CD4-positive, alpha-beta T cell treated with Interleukin-12 subunit alpha and Interleukin-12 subunit beta, for 1 hour (primary cell): ENCODE measurements around the gene FLRT2.

Source experiments
- DNase-seq: peaks from one replicate; pipeline ENCODE4 v3.0.0-alpha.2; 2020

FLRT2 gene

DNA sequence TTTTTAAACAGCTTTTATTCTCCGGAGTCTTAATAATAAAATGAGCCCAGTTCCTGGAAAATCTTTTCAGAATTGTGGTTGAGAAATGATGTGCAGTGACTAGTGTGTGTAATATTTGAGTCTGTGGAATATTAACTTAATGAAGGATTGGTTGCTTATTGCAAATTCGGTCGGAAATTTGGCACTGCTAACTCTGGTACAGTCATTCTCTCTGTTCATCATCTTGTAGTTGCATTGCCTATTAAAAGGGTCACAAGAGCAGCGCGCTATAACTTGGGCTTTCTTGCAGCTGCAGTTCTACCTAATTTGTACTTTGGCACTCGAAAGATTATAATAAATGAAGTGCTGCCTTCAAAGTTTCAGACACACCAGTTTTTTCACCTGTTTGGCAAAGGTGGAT lies 146.0 kb downstream of the FLRT2 start:
- no peak for DNase-seq

DNA sequence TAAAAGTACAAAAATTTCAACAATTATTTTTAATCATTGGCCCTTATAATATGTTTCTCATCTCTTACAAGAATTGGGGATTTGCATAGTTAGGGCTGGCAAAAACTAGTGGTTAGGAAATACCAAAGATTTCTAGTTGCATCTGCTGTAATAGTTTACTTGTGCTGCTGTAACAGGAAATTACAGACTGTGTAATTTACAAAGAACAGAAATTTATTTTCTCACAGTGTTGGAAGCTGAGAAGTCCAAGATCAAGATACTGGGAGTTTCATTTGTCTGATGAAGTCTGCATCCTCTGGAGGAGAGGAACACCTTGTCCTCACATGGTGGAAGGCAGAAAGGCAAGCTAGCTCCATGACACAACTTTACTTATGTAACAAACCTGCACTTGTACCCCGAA lies 157.0 kb downstream of the FLRT2 start:
- no peak for DNase-seq

DNA sequence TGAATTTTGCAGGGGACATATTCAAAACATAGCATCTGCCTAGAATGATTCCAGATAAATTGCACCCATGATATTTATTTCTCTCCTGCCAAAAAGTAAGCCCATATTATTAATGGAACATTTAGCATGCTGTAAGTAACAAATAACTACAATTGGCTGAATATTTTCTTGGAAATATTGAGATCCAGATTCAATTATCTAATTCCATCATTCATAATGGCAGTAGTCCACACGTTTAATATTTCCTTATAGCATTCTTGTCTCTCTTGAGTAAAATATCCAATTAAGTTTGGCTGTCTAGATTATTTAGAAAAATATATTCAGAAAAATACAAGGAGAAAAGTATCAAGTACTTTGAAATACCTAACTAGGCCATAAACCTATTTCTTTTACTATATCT lies 157.5 kb downstream of the FLRT2 start:
- no peak for DNase-seq

DNA sequence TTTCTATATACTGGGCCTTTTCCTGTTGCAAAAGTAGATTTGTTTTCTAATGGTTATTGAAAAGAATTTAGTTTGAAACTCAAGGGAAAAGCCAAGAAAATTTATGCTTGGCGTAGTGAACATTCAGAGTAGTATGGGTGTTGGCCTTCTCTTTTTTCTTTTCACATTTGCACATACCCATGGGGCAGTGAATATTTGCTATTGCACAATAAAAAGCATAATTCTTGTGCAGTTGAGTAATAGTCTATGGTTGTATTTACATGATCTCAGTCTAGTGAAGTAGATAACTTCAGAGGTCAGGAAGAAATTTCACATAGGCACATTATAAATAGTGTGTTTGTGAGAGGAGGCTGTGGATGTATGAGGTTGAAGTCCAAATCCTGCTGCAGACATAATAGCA lies 158.1 kb downstream of the FLRT2 start:
- DNase-seq, result no peak

DNA sequence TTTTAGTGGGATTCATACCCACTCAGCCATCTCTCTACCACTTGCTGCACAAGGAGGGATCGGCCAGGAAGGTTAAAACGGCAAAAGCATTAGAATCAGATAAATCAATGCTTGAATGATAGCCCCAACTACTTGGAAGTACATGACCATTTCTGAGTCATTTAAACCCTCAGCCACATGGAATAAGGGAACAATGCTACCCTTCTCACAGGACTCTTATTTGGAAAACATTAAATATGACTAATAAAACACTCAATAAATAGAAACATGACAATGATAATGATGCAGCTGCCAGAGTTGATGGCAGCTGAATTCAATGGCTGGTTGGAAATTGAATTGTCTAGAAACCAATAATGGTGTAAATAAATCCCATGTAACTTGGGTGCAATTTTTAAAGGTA lies 165.4 kb downstream of the FLRT2 start:
- no peak for DNase-seq

DNA sequence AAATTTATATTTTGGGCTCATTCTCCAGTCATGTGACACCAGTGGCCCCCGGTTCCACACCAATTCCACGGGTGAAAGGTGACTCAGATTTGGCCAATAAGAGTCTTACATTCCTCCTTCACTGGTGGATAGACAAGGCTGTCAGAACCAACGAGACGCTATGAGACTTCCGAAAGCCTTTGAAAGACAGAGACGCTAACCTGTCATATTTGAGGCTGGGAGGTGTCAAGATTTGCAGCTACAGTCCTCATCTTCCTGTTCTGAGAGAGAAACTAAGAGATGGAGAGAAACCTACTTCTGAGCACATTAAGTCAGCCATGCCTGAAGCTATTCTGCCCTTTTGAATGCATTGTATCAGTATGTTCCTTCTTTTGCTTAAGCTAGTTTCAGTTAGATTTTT lies 171.2 kb downstream of the FLRT2 start:
- DNase-seq, result no peak

DNA sequence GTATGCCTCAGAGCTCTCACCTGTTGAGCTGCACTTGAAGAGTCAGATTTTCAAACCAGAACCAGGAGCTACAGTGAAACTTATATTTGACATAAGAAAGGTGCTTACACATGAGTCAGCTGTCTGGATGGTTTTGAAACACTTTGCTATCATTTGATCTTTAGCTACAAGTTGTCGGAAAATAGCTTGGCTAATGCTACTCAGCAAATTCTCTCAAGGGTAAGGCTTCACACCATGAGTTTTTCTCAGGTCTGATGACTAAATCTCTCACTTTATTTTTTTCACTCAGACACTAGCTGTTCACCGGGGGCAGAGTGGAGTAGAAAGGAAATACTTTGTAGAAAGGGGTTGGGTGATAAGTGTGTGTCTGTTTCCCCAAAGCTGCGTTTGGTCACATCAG lies 171.8 kb downstream of the FLRT2 start:
- no peak for DNase-seq

DNA sequence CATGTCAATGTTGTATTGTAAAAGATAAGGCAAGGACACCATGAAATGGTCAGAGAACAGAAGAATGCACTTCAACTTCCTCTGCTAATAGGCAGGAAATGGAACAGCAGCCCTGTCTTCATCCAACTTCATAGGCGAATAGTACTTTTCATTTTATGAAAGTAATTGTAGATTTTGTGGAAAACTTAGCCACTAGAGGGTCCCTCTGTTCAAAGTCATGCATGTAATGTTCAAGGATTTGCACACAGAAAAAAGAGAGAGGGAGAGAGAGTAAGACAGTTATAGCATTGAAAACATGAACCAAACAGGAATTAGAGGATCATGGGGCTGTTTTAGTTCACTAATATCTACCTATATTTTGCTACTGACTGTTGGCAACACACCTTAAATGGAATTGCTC lies 172.2 kb downstream of the FLRT2 start:
- no peak for DNase-seq

DNA sequence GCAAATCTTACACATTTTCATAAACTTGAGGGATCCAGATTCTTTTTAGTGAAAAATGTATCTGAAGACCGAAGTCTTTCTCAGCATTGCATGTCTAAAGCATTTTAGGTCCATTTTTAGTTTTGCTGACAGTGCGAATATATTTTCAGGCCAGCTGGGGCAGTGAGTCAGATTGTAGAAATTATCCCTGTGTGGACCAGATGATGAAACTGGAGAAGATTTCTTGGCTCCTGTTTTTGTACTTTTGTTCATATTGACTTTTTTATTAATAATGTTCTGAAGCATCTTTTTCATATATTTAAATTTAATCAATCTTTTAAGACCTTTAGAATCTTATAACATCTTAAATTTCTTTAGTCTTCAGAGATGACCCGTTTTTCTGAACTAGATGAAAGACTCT lies 173.1 kb downstream of the FLRT2 start:
- no peak for DNase-seq
